HFFc6 (cell line): ENCODE data around the gene TXNRD2. TPM values are rescaled to one million over a fixed set of nuclear protein-coding genes. Genes with fewer than 3 reads are reported as not detected.
"Not testable (repeated sequence)": the region's sequence is repeated elsewhere in the genome, so short reads cannot be mapped to it uniquely, and the experiment has no call there.

Experiments
- DNase-seq: peaks from one replicate; pipeline ENCODE4 v3.0.0-alpha.2; 2018
- H3K27ac Mint-ChIP-seq: 2 replicates; pipeline ENCODE4 v1.8.0; 2020; ENCODE audit warnings: mild to moderate bottlenecking, mixed read lengths
- H3K27me3 Mint-ChIP-seq: 2 replicates; pipeline ENCODE4 v1.8.0; 2021; ENCODE audit warnings: mild to moderate bottlenecking, moderate library complexity, mixed read lengths; ENCODE audit not compliant: insufficient read depth
- H3K36me3 Mint-ChIP-seq: 2 replicates; pipeline ENCODE4 v1.8.0; 2021; ENCODE audit warnings: low read depth, mixed read lengths
- H3K4me1 Mint-ChIP-seq: 2 replicates; pipeline ENCODE4 v1.8.0; 2020; ENCODE audit warnings: low read depth, mixed read lengths
- H3K4me3 Mint-ChIP-seq: 2 replicates; pipeline ENCODE4 v1.8.0; 2020; ENCODE audit warnings: mild to moderate bottlenecking, moderate library complexity, mixed read lengths
- H3K9me3 Mint-ChIP-seq: 2 replicates; pipeline ENCODE4 v1.8.0; 2020; ENCODE audit warnings: mild to moderate bottlenecking, mixed read lengths
- CTCF ChIP-seq: fragments of 200-600 bp; sonication (generic); IDR thresholded peaks from 2 replicates; pipeline ENCODE4 v1.5.0; 2021; ENCODE audit warnings: antibody characterized with exemption, mild to moderate bottlenecking
- total RNA-seq, 6 experiments: library from RNA; stranded (reverse); fragmentation: NEBNext Ultra II Directional; extraction: Animal tissue kit (Norgen Biotek cat#: 25700); gene quantifications; 2 replicates in 1 of 6; 3 replicates in 5 of 6; pipeline ENCODE4 v1.2.3, GENCODE V29; 2021

TXNRD2 gene
- total RNA-seq, 6 experiments from 2014 or later: 24.8 to 30.6 (median 28.3) TPM

- H3K27me3 Mint-ChIP-seq: peaks cover under 1% of the 10 kb centered on the region
- peaks cover 15% of the 10 kb centered on the region for H3K36me3 Mint-ChIP-seq
- H3K4me3 Mint-ChIP-seq: no peak overlapping the region
- peaks cover 51% of the 10 kb centered on the region for H3K4me1 Mint-ChIP-seq
- H3K27ac Mint-ChIP-seq: peak overlapping the region; percentile 76
- no peaks in the 10 kb centered on the region for H3K9me3 Mint-ChIP-seq
- no peak for DNase-seq
- no peak for TF ChIP-seq CTCF
Observed at GRCh38 chr22:19885841-19886592, 55.6 kb downstream of the TXNRD2 start.

- Mint-ChIP-seq H3K27ac (peak overlapping the region; percentile 51), H3K27me3 (peaks cover 2% of the 10 kb centered on the region), H3K4me1 (peaks cover 52% of the 10 kb centered on the region), H3K36me3 (peaks cover 23% of the 10 kb centered on the region), H3K4me3 (no peak overlapping the region), H3K9me3 (no peaks in the 10 kb centered on the region; the same call in 1 of the 2 replicates)
- no peak for DNase-seq
- no peak for TF ChIP-seq CTCF
Observed at GRCh38 chr22:19884954-19885751, 56.5 kb downstream of the TXNRD2 start.

GRCh38 chr22:19884161-19884953, 57.3 kb downstream of the TXNRD2 start:
- H3K27me3 Mint-ChIP-seq: peaks cover 2% of the 10 kb centered on the region
- no peak for DNase-seq
- H3K27ac Mint-ChIP-seq: 0 out of 2 replicates have a peak overlapping the region, but pooled peaks have one; percentile 16
- no peaks in the 10 kb centered on the region; the same call in 1 of the 2 replicates for H3K9me3 Mint-ChIP-seq
- peaks cover 51% of the 10 kb centered on the region for H3K4me1 Mint-ChIP-seq
- no peak overlapping the region for H3K4me3 Mint-ChIP-seq
- peaks cover 25% of the 10 kb centered on the region for H3K36me3 Mint-ChIP-seq
- TF ChIP-seq CTCF: no peak

GRCh38 chr22:19883446-19883845, 58.2 kb downstream of the TXNRD2 start:
- H3K4me3 Mint-ChIP-seq, H3K27me3 Mint-ChIP-seq, H3K9me3 Mint-ChIP-seq, DNase-seq: not testable (repeated sequence)
- H3K4me1 Mint-ChIP-seq: peaks cover 60% of the 10 kb centered on the region
- peaks cover 25% of the 10 kb centered on the region for H3K36me3 Mint-ChIP-seq
- peak overlapping the region; percentile 16; the same call in 1 of the 2 replicates for H3K27ac Mint-ChIP-seq

- Mint-ChIP-seq H3K9me3 (no peaks in the 10 kb centered on the region; the same call in 1 of the 2 replicates), H3K27me3 (peaks cover 2% of the 10 kb centered on the region; the same call in 1 of the 2 replicates), H3K4me3 (peak overlapping the region; percentile 63), H3K27ac (peak overlapping the region; percentile 100), H3K4me1 (peaks cover 67% of the 10 kb centered on the region), H3K36me3 (peaks cover 25% of the 10 kb centered on the region)
- TF ChIP-seq CTCF: no peak
- no peak for DNase-seq
Observed at GRCh38 chr22:19882446-19883381, 58.9 kb downstream of the TXNRD2 start.
